Loucy (cell line): Measurements from ENCODE around the gene CDC7.

ENCODE experiments used
- H2AFZ ChIP-seq: fragments of 200-600 bp; sonication (generic); 2 replicates; pipeline ENCODE4 v1.6.0; 2016; ENCODE audit warnings: antibody characterized with exemption, mild to moderate bottlenecking, low read length, moderate library complexity
- H3F3A ChIP-seq: fragments of 200-600 bp; 2 replicates; pipeline ENCODE4 v1.6.0; 2016; ENCODE audit warnings: antibody characterized with exemption, low read depth, mild to moderate bottlenecking
- H3K27me3 ChIP-seq: fragments of 200-600 bp; sonication (generic); 2 replicates; pipeline ENCODE4 v1.6.1; 2014; ENCODE audit warnings: low read length, mild to moderate bottlenecking; ENCODE audit not compliant: insufficient read depth, poor library complexity, severe bottlenecking
- H3K36me3 ChIP-seq: fragments of 200-600 bp; sonication (generic); 2 replicates; pipeline ENCODE4 v1.6.1; 2016; ENCODE audit warnings: low read length; ENCODE audit not compliant: insufficient read depth
- H3K4me1 ChIP-seq: fragments of 200-600 bp; sonication (generic); 2 replicates; pipeline ENCODE4 v1.5.1; 2014; ENCODE audit warnings: low read length, mild to moderate bottlenecking; ENCODE audit not compliant: insufficient read depth, poor library complexity, severe bottlenecking
- H3K4me2 ChIP-seq: fragments of 200-600 bp; sonication (generic); 2 replicates; pipeline ENCODE4 v1.6.0; 2014; ENCODE audit warnings: antibody characterized with exemption, low read length, low read depth, mild to moderate bottlenecking; ENCODE audit not compliant: poor library complexity, severe bottlenecking
- H3K4me3 ChIP-seq: fragments of 200-600 bp; sonication (generic); 2 replicates; pipeline ENCODE4 v1.5.1; 2014; ENCODE audit warnings: low read length, mild to moderate bottlenecking, mixed read lengths; ENCODE audit not compliant: poor library complexity, severe bottlenecking
- H3K79me2 ChIP-seq: fragments of 200-600 bp; sonication (generic); 2 replicates; pipeline ENCODE4 v1.6.1; 2014; ENCODE audit warnings: low read length; ENCODE audit not compliant: insufficient read depth
- H3K9ac ChIP-seq: fragments of 200-600 bp; sonication (generic); 2 replicates; pipeline ENCODE4 v1.6.0; 2014; ENCODE audit warnings: mild to moderate bottlenecking, low read depth, low read length, moderate library complexity; ENCODE audit not compliant: poor library complexity, severe bottlenecking
- H3K9me2 ChIP-seq: fragments of 200-600 bp; sonication (generic); replicated peaks from 2 replicates; pipeline ENCODE4 v1.6.1; 2016; ENCODE audit warnings: low read depth, low read length, mixed read lengths
- H3K9me3 ChIP-seq: fragments of 200-600 bp; sonication (generic); 2 replicates; pipeline ENCODE4 v1.6.1; 2014; ENCODE audit warnings: mild to moderate bottlenecking, antibody characterized with exemption, low read length, low read depth; ENCODE audit not compliant: insufficient read depth
- H4K20me1 ChIP-seq: fragments of 200-600 bp; sonication (generic); 2 replicates; pipeline ENCODE4 v1.6.0; 2014; ENCODE audit warnings: antibody characterized with exemption, low read length, mild to moderate bottlenecking; ENCODE audit not compliant: insufficient read depth, poor library complexity, severe bottlenecking
- EZH2phosphoT487 ChIP-seq: fragments of 200-600 bp; IDR thresholded peaks from 2 replicates; pipeline ENCODE4 v1.6.1; 2018; ENCODE audit warnings: antibody characterized with exemption, mild to moderate bottlenecking, moderate library complexity, borderline replicate concordance
- TF ChIP-seq, protein P1 (sequence below): fragments of 200-600 bp; sonication (generic); conservative IDR thresholded peaks from 2 replicates; pipeline ENCODE4 v1.5.1; 2014; ENCODE audit warnings: mild to moderate bottlenecking, antibody characterized with exemption, low read length

Gene CDC7

DNA sequence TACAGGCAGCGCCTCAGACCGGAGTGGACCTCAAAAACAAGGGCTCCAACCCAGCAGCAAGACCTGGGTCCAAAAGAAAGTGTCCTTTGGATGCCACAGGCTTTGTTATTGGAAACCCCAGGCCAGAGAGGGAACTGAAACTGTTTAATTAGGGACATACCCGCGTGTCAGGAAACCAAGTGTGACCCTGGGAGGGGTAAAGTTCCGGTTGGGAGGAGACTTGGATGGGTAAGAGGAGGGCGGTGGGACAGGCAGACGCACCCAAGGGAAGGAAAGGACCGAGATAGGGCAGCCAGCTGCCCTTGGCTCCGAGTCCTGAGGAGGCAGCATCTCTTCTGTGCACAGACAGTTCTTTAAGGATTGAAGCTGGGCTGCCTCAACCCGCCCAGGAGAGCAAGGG, 71.4 kb downstream of the CDC7 start:
- no peak overlapping the region for H2AFZ ChIP-seq
- H3K4me3 ChIP-seq: no peak overlapping the region
- H3K9me3 ChIP-seq: no peaks in the 10 kb centered on the region
- H3K79me2 ChIP-seq: no peaks in the 10 kb centered on the region
- H3K36me3 ChIP-seq: no peaks in the 10 kb centered on the region
- peaks cover 19% of the 10 kb centered on the region for H3K4me1 ChIP-seq
- no peaks in the 10 kb centered on the region for H4K20me1 ChIP-seq
- no peak overlapping the region for H3K9ac ChIP-seq
- no peak overlapping the region for H3K4me2 ChIP-seq
- no peaks in the 10 kb centered on the region for H3K9me2 ChIP-seq
- TF ChIP-seq, protein P1, sequence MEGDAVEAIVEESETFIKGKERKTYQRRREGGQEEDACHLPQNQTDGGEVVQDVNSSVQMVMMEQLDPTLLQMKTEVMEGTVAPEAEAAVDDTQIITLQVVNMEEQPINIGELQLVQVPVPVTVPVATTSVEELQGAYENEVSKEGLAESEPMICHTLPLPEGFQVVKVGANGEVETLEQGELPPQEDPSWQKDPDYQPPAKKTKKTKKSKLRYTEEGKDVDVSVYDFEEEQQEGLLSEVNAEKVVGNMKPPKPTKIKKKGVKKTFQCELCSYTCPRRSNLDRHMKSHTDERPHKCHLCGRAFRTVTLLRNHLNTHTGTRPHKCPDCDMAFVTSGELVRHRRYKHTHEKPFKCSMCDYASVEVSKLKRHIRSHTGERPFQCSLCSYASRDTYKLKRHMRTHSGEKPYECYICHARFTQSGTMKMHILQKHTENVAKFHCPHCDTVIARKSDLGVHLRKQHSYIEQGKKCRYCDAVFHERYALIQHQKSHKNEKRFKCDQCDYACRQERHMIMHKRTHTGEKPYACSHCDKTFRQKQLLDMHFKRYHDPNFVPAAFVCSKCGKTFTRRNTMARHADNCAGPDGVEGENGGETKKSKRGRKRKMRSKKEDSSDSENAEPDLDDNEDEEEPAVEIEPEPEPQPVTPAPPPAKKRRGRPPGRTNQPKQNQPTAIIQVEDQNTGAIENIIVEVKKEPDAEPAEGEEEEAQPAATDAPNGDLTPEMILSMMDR: no peak
- no peak for TF ChIP-seq EZH2phosphoT487
- no peaks in the 10 kb centered on the region for H3F3A ChIP-seq
- H3K27me3 ChIP-seq: no peaks in the 10 kb centered on the region
